HG02571 (cell line): ENCODE measurements around the gene SLC6A6.

ENCODE experiments used
- ATAC-seq: cut with Tn5 transposase; IDR thresholded peaks from one replicate; pipeline ENCODE4 v1.9.1; 2021; ENCODE audit warnings: mild to moderate bottlenecking, moderate library complexity; ENCODE audit not compliant: unreplicated experiment

SLC6A6 gene

DNA sequence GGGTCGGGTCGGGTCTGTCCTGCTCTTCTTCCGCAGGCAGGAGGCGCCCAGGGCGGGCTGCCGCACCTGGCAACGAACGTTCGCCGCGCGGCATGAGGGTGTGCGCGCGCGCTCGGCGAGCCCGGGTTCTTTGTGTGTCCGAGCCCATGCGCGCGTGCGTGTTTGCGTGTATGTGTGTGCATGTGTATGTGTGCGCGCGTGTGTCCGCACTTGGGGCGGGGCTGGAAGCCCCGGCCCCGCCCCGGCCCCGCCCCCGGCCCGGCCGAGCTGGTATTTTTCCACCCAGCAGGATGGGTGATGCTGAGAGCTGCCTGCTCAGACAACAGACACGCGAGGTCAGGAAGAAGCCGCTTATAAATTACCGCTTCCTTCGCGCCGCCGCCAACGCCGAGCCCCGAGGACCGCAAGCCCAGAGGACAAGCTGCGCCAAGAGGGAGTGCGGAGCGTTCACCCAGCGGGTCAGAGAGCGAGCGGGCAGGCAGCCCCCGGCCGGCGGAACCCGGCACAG is at the start of gene SLC6A6:
Gene SLC6A6 (plus strand): TSS at position 303 of the 508 bp plus-strand sequence. CDS start 41,029 bp downstream, outside the sequence.
- ATAC-seq = peak; percentile 71

GRCh38 chr3:14353502-14353901 is 48.9 kb upstream of the SLC6A6 start:
- ATAC-seq = no peak

DNA sequence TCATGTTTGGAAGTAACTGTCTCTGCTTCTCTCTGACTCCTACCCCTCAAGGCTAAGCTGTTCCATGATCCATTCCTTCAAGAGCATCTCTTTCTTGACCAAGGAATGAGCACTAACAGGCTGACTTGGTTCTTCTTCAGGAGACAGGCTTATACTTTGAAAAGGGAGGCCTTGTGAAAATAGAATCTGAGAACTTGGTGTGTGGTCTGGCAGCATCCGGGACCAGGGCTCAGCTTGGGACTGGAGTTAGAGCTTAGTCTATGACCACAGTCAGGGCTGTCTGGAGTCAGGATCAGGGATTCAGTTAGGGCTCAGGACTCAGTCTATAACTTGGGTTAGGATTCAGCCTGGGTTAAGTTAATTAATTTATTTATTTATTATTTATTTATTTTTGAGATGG is 44.9 kb upstream of the SLC6A6 start:
- no peak for ATAC-seq

DNA sequence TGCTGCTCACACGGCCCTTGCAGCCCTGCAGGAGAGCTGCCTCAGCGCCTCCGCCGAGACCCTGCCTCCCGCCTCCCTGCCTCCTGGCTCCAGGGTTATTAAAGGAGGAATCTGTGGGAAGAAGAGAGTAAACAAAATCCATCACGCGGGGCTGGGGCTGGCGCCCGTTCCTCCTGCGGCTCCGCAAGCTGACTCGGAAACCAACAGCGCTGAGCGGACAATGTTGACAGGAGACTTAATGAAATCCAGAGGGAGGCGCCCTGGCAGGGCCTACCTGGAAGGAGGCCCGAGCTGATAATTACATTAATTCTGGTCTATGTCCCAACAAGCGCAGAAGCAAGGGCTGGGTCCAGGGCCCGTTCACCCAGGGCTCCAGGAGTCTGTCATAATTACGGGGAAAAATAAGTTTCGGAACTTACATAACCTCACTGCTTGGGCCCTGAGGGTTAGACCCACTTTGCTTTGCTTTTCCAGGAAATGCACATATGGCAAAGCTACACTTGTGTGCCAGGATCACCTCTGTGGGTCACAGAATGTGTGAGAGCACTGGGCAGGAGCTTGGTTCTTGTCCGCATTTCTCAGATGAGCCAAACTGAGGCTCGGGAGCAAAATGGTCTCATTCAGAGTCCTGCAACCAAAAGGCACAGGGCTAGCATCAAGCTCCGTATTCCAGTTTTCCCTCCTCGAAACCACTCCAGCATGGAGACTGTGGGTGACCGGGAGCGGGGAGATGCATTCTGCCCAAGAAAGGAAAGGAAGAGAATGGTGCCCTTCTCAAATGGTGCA is 43.8 kb upstream of the SLC6A6 start:
- ATAC-seq = no peak

- no peak for ATAC-seq
These were observed 43.1 kb upstream of the SLC6A6 start for GRCh38 chr3:14359348-14359747.

DNA sequence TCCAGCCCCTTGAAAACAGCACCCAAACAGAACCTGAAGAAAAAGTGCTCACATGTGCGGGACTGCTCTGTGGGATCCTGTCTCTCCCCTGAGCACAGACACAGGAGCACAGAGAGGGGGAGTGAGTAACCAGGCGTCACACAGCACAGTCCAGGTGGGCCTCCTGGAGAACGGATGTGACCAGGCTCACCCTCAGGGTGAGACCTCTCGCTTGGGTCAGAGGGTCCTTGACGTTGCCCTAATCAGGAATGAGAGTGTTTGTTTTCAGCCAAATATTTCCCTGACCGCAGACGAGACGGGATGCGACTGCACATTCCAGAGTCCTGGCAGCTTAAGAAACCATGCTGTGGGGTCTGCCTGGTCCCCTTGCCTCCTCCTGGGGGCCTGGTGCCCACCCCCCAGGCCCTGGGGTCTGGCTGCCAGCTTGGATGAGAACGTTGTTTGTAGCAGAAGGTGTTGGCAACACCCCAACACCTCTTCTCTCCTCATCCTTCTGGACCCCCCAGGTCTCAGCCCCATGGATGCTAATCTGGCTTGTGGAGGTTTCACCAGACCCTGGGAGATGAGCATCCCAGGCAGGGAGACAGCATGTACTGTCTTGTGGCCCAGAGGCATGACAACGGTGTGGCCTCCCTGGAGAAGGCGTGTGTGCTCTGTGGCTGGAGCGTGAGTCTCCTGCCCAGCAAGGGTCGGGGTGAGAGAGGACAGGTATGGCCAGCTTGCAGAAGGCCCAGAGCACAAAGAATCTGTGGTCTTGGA is 42.1 kb upstream of the SLC6A6 start:
- ATAC-seq = no peak

GRCh38 chr3:14361068-14361677 is 41.2 kb upstream of the SLC6A6 start:
- no peak for ATAC-seq

- ATAC-seq = no peak
These were observed 39.5 kb upstream of the SLC6A6 start for GRCh38 chr3:14362890-14363289.

- ATAC-seq = no peak
These were observed 39.0 kb upstream of the SLC6A6 start for GRCh38 chr3:14363379-14363778.

- ATAC-seq = no peak
These were observed 38.4 kb upstream of the SLC6A6 start for GRCh38 chr3:14363991-14364390.

- ATAC-seq = no peak
These were observed 37.7 kb upstream of the SLC6A6 start for GRCh38 chr3:14364580-14365292.

- ATAC-seq = no peak
These were observed 36.2 kb upstream of the SLC6A6 start for GRCh38 chr3:14366248-14366647.

DNA sequence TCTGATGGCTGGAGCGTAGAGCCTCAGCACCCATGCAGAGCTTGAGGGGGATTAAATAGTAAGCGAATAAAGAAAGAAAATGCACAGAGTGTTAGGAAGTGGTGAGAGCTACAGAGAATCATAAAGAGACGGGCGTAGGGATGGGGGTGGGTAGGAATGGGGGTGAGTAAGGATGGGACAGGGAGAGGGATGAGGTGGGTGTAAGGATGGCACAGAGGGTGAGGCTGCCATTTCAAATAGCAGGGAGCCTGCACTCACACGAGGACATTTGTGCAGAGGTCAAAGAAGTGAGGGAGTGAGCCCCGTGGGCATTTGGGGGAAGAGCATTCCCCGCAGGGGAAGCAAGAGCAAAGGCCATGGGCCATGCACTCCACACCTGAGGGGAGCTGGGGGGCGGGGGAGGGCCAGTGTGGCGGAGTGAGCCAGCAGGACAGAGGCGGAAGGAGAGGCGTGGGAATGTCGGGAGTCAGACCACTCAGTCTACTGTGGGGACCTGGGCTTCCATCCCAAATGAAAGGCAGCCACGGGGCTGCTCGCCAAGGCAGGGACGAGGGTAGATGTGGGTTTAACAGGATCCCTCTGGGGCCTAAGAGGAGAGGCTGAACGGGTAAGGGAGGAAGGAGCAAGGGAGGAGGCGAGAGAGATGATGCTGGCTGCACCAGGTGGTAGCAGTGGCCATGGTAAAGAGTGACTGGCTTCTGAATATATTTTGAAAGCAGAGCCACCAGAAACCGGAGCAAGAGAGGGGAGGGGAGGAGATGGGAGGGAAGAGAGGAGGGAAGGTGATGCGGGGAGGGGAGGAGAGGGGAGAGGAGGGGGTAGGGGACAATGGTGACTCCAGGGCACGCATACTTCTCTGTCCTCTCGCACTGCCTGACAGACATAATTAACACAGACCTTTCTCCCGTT is 35.2 kb upstream of the SLC6A6 start:
- ATAC-seq = no peak

DNA sequence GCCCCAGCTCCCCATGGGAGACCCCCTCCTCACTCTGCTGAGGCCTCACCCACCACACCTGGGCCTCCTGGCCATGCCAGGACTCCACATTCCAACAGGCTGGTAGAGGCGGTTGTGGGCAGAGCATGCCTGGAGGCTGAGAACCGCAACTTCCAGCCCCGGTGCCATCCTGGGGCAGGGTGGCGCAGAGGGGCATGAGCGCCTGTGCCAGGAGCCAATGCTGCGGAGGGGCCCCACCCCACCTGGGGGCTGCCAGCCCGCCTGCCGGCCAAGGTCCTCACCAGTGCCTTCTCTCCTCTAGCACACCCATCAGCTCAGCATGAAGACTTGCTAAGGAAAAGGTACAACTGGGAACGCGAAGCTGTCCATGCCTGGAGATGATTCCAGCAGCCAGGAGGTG is 34.3 kb upstream of the SLC6A6 start:
- ATAC-seq = no peak

DNA sequence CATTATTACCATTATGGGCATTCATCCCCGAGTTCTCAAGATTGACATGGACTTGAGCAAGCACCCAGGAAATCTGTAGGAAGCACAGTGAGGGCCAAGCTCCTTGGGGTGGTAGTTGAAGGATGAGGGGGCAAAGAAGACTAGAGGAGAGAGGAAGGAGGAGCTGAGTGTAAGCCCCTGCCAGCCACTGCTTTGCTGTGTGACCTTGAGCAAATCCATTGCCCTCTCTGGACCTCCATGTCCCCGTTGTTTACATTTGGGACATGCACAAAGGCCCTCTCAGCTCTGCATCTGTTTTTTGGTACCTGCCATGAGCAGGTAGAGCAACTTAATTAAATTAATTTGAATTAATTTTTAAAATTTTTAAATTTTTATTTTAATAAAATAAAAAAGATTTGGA is 33.5 kb upstream of the SLC6A6 start:
- ATAC-seq = no peak

DNA sequence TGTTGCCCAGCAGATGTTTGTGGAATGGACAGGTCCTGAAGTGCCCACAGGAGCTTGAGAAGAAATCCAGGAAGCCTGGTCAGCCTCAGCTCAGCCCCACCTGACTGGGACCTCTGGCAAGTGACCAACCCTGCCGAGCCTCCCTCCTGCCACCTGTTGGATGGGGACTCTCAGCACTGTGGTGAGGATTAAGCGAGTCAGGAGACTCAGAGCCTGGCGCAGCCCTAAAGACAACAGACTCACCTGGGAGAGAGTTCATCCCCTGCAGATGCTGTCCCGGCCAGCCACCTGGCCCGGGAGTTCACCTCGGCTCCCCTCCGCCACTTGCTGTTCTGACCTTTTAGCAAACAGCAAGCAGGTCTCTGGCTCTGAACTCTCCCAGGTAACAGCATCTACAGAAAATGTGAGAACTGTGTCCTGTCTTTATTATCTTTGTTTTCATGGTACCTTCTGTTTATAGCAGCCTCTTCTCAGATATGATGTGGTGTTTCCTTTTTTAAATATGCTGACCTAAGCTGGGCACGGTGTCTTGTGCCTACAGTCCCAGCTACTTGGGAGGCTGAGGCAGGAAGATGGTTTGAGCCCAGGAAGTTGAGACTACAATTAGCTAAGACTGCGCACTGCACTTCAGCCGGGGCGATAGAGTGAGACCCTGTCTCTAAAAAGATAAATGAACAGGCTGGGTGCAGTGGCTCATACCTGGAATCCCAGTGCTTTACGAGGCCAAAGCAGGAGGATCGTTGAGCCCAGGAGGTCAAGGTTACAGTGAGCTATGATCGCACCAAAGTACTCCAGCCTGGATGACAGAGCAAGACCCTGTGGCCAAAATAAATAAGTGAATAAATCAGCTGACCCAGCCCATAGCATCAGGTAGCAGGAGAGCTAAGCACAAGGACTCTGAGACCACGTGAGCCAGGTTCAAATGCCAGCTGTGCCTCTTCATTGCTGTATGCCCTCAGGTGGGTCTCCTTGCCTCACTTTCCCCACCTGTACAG is 32.4 kb upstream of the SLC6A6 start:
- no peak for ATAC-seq

DNA sequence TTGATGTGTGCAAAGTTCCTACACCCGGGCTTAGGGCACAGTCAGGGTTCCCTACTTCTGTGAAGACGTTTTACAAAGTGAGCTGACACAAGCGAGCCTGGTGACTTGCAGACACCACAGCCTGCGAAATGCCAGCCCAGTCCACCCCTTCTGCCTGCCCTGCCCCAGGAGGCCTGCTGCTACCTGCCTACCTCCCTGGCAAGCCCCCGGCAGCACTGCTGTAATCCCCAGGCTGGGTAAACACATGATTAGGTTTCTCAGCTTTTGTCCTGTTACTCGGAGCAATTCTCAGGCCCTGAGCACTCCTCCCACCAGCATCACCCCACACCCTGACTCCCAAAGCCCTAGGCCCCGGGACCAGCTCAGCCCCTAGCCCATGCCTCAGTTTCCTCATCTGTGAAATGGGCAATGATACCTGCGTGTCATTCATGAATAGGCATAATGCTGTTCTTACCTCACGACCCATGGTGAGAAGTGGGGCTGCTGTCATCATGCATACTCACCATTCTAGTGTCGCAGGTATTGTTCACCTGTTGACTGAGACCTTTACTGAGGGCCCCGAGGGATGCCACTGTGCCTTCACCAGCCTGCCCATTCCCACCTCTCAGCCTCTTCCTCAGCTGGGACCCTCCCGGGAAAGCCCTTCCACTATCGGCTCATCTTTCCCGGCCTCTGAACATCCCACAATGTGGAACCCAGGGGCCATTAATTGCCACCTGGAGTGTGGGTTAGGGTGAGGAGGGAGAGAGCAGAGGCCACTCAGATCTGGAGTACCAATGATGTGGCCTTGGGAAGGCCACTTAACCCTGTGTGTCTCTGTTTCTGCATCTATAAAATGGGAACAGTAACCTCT is 31.5 kb upstream of the SLC6A6 start:
- ATAC-seq = no peak
